Uterus (tissue), 4 donors: ENCODE results near the gene STARD3NL. TPM values are rescaled to one million over a fixed set of nuclear protein-coding genes. Genes with fewer than 3 reads are reported as not detected.
A peak's percentile ranks its signal among the peaks of the same experiment; 100 is the strongest.

Experiments
- DNase-seq, 2 donors: peaks; one replicate each; pipeline ENCODE4 v3.0.0-alpha.2; 2019 to 2020
- H3K27ac ChIP-seq, 2 donors: fragments of 200-600 bp; sonication (generic); 1 replicate in 1 of 2; 2 replicates in 1 of 2; pipeline ENCODE4 v1.5.1; 2016 to 2018
- H3K27me3 ChIP-seq, 2 donors: fragments of 200-600 bp; sonication (generic); one replicate each; pipeline ENCODE4 v1.5.1; 2018 to 2019; ENCODE audit warnings: control low read depth in 1 of 2
- H3K36me3 ChIP-seq, 2 donors: fragments of 200-600 bp; sonication (generic); one replicate each; pipeline ENCODE4 v1.5.1; 2019; ENCODE audit warnings: control low read depth in 1 of 2
- H3K4me1 ChIP-seq, 2 donors: fragments of 200-600 bp; sonication (generic); one replicate each; pipeline ENCODE4 v1.5.1; 2018 to 2019; ENCODE audit warnings: control low read depth in 1 of 2
- H3K4me3 ChIP-seq, 2 donors: fragments of 200-600 bp; sonication (generic); 1 replicate in 1 of 2; 2 replicates in 1 of 2; pipeline ENCODE4 v1.5.1; 2018 to 2019; ENCODE audit warnings: mild to moderate bottlenecking in 1 of 2
- H3K9me3 ChIP-seq, 2 donors: fragments of 200-600 bp; sonication (generic); one replicate each; pipeline ENCODE4 v1.5.1; 2019; ENCODE audit warnings: control low read depth in 1 of 2
- CTCF ChIP-seq, 4 experiments: fragments of 200-600 bp in 2 of 4; fragments of 450-650 bp in 2 of 4; sonication (generic) in 2 of 4; IDR thresholded peaks; one replicate each; pipeline ENCODE4 v1.5.1; 2016 to 2019; ENCODE audit warnings: antibody characterized with exemption in 4 of 4, mild to moderate bottlenecking in 2 of 4, moderate library complexity in 1 of 4
- POLR2A ChIP-seq, 2 donors: fragments of 450-650 bp; IDR thresholded peaks; one replicate each; pipeline ENCODE4 v1.6.1; 2016; ENCODE audit warnings: antibody characterized with exemption in 2 of 2, mild to moderate bottlenecking in 1 of 2, moderate library complexity in 1 of 2
- intact Hi-C: fragments of 100-400 bp; cut with DNase I; formaldehyde crosslinking; loops from one replicate; pipeline ENCODE4 v1.15.1; 2023; ENCODE audit warnings: low total_unique reads
- total RNA-seq, 4 donors: library from RNA; depleted of rRNA in 3 of 4; stranded (reverse); fragments of >200 nt in 3 of 4; gene quantifications; one replicate each; pipeline versions ENCODE4 v1.1.0 to v1.2.4, GENCODE V29; 2014 to 2023
- donor health status: DM: yes; HTN: yes; CAD: no.

The STARD3NL gene
- total RNA-seq, 4 donors from 2014 or later: 36.9 to 95.6 (median 53.6) TPM

GRCh38 chr7:38179776-38180226 lies 1.8 kb downstream of the STARD3NL start:
- DNase-seq: no peak
- intact Hi-C loops: no loop called here
- H3K4me1 ChIP-seq: no peaks in the 10 kb centered on the region
- peak overlapping the region in 1 of 2 donors; percentile 80 for H3K4me3 ChIP-seq
- H3K27ac ChIP-seq: peak overlapping the region; percentile 94 to 97
- no peaks in the 10 kb centered on the region for H3K36me3 ChIP-seq
- TF ChIP-seq POLR2A (IDR thresholded peaks at IDR 0.05) (no peak), CTCF (IDR thresholded peaks at IDR 0.05) (no peak)
- H3K9me3 ChIP-seq: no peaks in the 10 kb centered on the region
- H3K27me3 ChIP-seq: no peaks in the 10 kb centered on the region

- Histone ChIP-seq H3K4me3 (no peak overlapping the region), H3K9me3 (no peaks in the 10 kb centered on the region), H3K27ac (no peak overlapping the region), H3K4me1 (no peaks in the 10 kb centered on the region), H3K27me3 (no peaks in the 10 kb centered on the region), H3K36me3 (no peaks in the 10 kb centered on the region)
- intact Hi-C loops: no loop called here
- DNase-seq: no peak
- TF ChIP-seq CTCF (IDR thresholded peaks at IDR 0.05) (no peak), POLR2A (IDR thresholded peaks at IDR 0.05) (no peak)
Measured at GRCh38 chr7:38181111-38181510, 3.1 kb downstream of the STARD3NL start.

GRCh38 chr7:38182450-38182849 lies 4.4 kb downstream of the STARD3NL start:
- TF ChIP-seq CTCF (IDR thresholded peaks at IDR 0.05) (no peak), POLR2A (IDR thresholded peaks at IDR 0.05) (no peak)
- DNase-seq: no peak
- no peak overlapping the region for H3K27ac ChIP-seq
- intact Hi-C loops: no loop called here
- H3K27me3 ChIP-seq: no peaks in the 10 kb centered on the region
- no peaks in the 10 kb centered on the region for H3K36me3 ChIP-seq
- H3K9me3 ChIP-seq: no peaks in the 10 kb centered on the region
- peaks cover 0 to 6% of the 10 kb centered on the region in 2 donors for H3K4me1 ChIP-seq
- no peak overlapping the region for H3K4me3 ChIP-seq

GRCh38 chr7:38185395-38186307 lies 7.6 kb downstream of the STARD3NL start:
- DNase-seq: no peak
- H3K4me1 ChIP-seq: peaks cover 0 to 6% of the 10 kb centered on the region in 2 donors
- H3K9me3 ChIP-seq: no peaks in the 10 kb centered on the region
- H3K36me3 ChIP-seq: no peaks in the 10 kb centered on the region
- no peak overlapping the region for H3K4me3 ChIP-seq
- H3K27me3 ChIP-seq: no peaks in the 10 kb centered on the region
- TF ChIP-seq CTCF (IDR thresholded peaks at IDR 0.05) (no peak), POLR2A (IDR thresholded peaks at IDR 0.05) (no peak)
- H3K27ac ChIP-seq: no peak overlapping the region
- intact Hi-C loops: no loop called here

GRCh38 chr7:38186593-38187314 lies 8.7 kb downstream of the STARD3NL start:
- peaks cover 0 to 1% of the 10 kb centered on the region in 2 donors for H3K9me3 ChIP-seq
- TF ChIP-seq POLR2A (IDR thresholded peaks at IDR 0.05) (no peak), CTCF (IDR thresholded peaks at IDR 0.05) (no peak)
- intact Hi-C loops: no loop called here
- peaks cover 0 to 6% of the 10 kb centered on the region in 2 donors for H3K4me1 ChIP-seq
- H3K36me3 ChIP-seq: no peaks in the 10 kb centered on the region
- DNase-seq: no peak
- no peak overlapping the region for H3K27ac ChIP-seq
- no peak overlapping the region for H3K4me3 ChIP-seq
- H3K27me3 ChIP-seq: no peaks in the 10 kb centered on the region
